Measurements from ENCODE around the gene ZWILCH. TPM values are rescaled to one million over a fixed set of nuclear protein-coding genes. Genes with fewer than 3 reads are reported as not detected.

The ZWILCH gene
- polyA plus RNA-seq, 1 of the 3 experiments (the other 2 are of a cell fraction) = 8.2 TPM

DNA sequence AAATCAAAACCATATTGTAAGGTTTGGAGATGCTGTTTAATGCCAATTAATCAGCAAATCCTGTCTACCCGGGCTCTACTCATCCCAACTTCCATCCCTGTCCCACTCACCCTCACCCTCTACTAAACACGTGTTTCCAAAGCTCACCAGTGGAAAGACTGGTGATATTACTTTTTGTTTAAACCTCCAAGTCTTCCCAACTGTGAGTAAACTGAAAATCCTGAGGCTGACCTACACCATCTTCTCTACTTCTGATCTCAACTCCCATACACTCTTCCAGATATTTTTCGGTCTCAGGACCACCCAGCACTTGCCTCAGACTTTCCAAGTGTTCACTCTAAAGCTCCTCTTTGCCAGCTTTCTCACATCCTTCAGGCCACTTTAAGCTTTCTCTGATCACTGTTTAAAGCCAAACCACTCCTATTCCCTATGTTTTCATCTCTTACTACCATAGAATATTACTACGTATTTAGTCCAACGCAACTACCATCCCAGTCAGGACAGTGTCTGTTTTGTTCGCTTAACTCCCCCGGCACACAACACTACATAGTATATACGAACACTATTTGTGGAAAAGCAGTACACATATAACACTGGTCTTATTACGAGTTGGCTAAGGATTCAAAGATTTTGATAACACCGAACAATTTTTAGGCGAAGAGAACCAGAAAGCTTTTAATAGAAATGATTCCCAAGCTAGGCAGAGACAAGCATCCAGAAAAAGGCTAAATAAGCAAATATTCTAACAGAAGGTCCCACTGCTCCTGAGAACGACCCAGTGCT is 1.2 kb upstream of the ZWILCH start:
- Histone ChIP-seq H3K79me2 (ENCODE audit: insufficient read depth) (peaks cover 82% of the 10 kb centered on the region), H2AFZ (ENCODE audit: low read depth) (no peak overlapping the region), H3K27ac (ENCODE audit: low read depth in 2 of 2, low read length in 1 of 2) (peak overlapping the region; percentile 96 to 98), H3K9ac (peak overlapping the region; percentile 96), H3K4me2 (peak overlapping the region; percentile 75), H3K9me2 (no peaks in the 10 kb centered on the region), H3F3A (replicated peaks; ENCODE audit: insufficient read depth) (peaks cover 41% of the 10 kb centered on the region), H4K20me1 (ENCODE audit: insufficient read depth) (peaks cover 51% of the 10 kb centered on the region), H3K27me3 (ENCODE audit: insufficient read depth) (no peaks in the 10 kb centered on the region), H3K36me3 (replicated peaks in 1 of 2; ENCODE audit: control insufficient read depth in 1 of 2, insufficient read depth in 2 of 2, low read length in 1 of 2) (peaks cover 44 to 53% of the 10 kb centered on the region in 2 experiments), H3K4me3 (ENCODE audit: low read depth in 2 of 2, low read length in 1 of 2) (peak overlapping the region; percentile 79 to 98), H3K4me1 (ENCODE audit: control insufficient read depth in 1 of 2, insufficient read depth in 2 of 2, low read depth in 1 of 2, low read length in 1 of 2) (peaks cover 9 to 11% of the 10 kb centered on the region in 2 experiments; a peak in 3 of 4 replicates), H3K9me3 (no peaks in the 10 kb centered on the region)
- TF ChIP-seq RXRA (IDR thresholded peaks at IDR 0.05; ENCODE audit: borderline replicate concordance, low read depth) = no peak
- peak; percentile 85 for TF ChIP-seq MXI1 (IDR thresholded peaks at IDR 0.05; ENCODE audit: low read depth, low read length)
- no peak for DNase-seq
- under 1% methylated on average over 12 of the region's 12 CpGs for WGBS (ENCODE audit: low lambda C conversion rate)
- ChIA-PET CTCF (interaction anchor here (0.6 to 1.3 kb wide), 2 partner anchors 118 to 893 kb away, joined by 3 read pairs; partner anchors contain the start of gene INTS14), POLR2A (interaction anchor here (0.6 kb wide), 1 partner anchor 343 kb away, joined by 3 read pairs; no protein-coding TSS in a partner anchor)

DNA sequence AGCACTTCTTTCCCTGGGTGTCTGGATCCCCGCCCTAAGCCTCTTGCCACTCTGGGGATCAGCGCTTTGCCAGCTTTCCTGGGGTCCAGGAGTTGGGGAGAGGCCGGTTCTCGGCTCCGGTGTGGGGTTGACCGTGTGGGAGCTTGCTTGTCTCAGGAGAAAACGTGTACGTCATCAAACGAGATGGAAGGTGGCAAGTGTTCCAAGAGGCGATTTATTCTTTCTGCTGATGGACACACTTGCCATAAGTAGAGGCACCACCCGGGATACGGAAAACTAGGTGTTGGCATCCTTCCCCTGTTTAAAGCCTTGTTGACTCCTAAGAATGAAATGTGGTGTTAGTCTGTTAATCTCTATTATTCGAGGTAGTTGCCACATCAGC is 295 bp downstream of the ZWILCH start:
- Histone ChIP-seq H3K9me2 (no peaks in the 10 kb centered on the region), H3K9me3 (no peaks in the 10 kb centered on the region), H3K9ac (peak overlapping the region; percentile 96), H3K4me1 (ENCODE audit: control insufficient read depth in 1 of 2, insufficient read depth in 2 of 2, low read depth in 1 of 2, low read length in 1 of 2) (peaks cover 9 to 11% of the 10 kb centered on the region in 2 experiments; a peak in 3 of 4 replicates), H4K20me1 (ENCODE audit: insufficient read depth) (peaks cover 38% of the 10 kb centered on the region), H3F3A (replicated peaks; ENCODE audit: insufficient read depth) (peaks cover 26% of the 10 kb centered on the region), H3K36me3 (replicated peaks in 1 of 2; ENCODE audit: control insufficient read depth in 1 of 2, insufficient read depth in 2 of 2, low read length in 1 of 2) (peaks cover 33 to 43% of the 10 kb centered on the region in 2 experiments), H3K4me3 (ENCODE audit: low read depth in 2 of 2, low read length in 1 of 2) (peak overlapping the region; percentile 79 to 98), H2AFZ (ENCODE audit: low read depth) (peak overlapping the region; percentile 93), H3K4me2 (peak overlapping the region; percentile 75), H3K79me2 (ENCODE audit: insufficient read depth) (peaks cover 88% of the 10 kb centered on the region), H3K27ac (ENCODE audit: low read depth in 2 of 2, low read length in 1 of 2) (peak overlapping the region; percentile 96 to 98), H3K27me3 (ENCODE audit: insufficient read depth) (no peaks in the 10 kb centered on the region)
- peak; percentile 11; the same call in 1 of the 2 replicates for TF ChIP-seq MXI1 (IDR thresholded peaks at IDR 0.05; ENCODE audit: low read depth, low read length)
- TF ChIP-seq NFIC (IDR thresholded peaks at IDR 0.05; ENCODE audit: borderline replicate concordance) = no peak
- DNase-seq = no peak
- ChIA-PET CTCF (interaction anchor here (1.0 to 2.6 kb wide), 6 partner anchors 8 to 119 kb away, joined by 3 to 14 read pairs (median 4); partner anchors contain the start of genes MAP2K1 and SNAPC5), POLR2A (interaction anchor here (0.6 to 0.8 kb wide), 2 partner anchors 94 to 1327 kb away, joined by 3 read pairs; no protein-coding TSS in a partner anchor)
- WGBS (ENCODE audit: low lambda C conversion rate) = 3% methylated on average over 13 of the region's 13 CpGs

- ChIA-PET CTCF (interaction anchor here (0.7 to 2.6 kb wide), 7 partner anchors 9 to 119 kb away, joined by 3 to 14 read pairs (median 4); partner anchors contain the start of genes MAP2K1 and SNAPC5), POLR2A (no interaction called here)
- Histone ChIP-seq H3K9ac (peak overlapping the region; percentile 96), H3F3A (replicated peaks; ENCODE audit: insufficient read depth) (peaks cover 22% of the 10 kb centered on the region), H3K27me3 (ENCODE audit: insufficient read depth) (no peaks in the 10 kb centered on the region), H3K36me3 (replicated peaks in 1 of 2; ENCODE audit: control insufficient read depth in 1 of 2, insufficient read depth in 2 of 2, low read length in 1 of 2) (peaks cover 29 to 39% of the 10 kb centered on the region in 2 experiments), H3K4me3 (ENCODE audit: low read depth in 2 of 2, low read length in 1 of 2) (peak overlapping the region; percentile 79 to 98), H3K27ac (ENCODE audit: low read depth in 2 of 2, low read length in 1 of 2) (peak overlapping the region; percentile 96 to 98; a peak in 2 of 4 replicates), H3K4me1 (ENCODE audit: control insufficient read depth in 1 of 2, insufficient read depth in 2 of 2, low read depth in 1 of 2, low read length in 1 of 2) (peaks cover 9 to 11% of the 10 kb centered on the region in 2 experiments; a peak in 3 of 4 replicates), H3K9me3 (no peaks in the 10 kb centered on the region), H4K20me1 (ENCODE audit: insufficient read depth) (peaks cover 34% of the 10 kb centered on the region), H2AFZ (ENCODE audit: low read depth) (peak overlapping the region; percentile 93), H3K4me2 (peak overlapping the region; percentile 75), H3K9me2 (no peaks in the 10 kb centered on the region), H3K79me2 (ENCODE audit: insufficient read depth) (peaks cover 84% of the 10 kb centered on the region)
- peak; percentile 24 for DNase-seq
- TF ChIP-seq EP300 (IDR thresholded peaks at IDR 0.05; ENCODE audit: borderline replicate concordance in 1 of 2, low read depth in 1 of 2, low read length in 1 of 2) (no peak), YY1 (IDR thresholded peaks at IDR 0.05; ENCODE audit: low read depth) (no peak), NFIC (IDR thresholded peaks at IDR 0.05; ENCODE audit: borderline replicate concordance) (no peak), MEF2A (IDR thresholded peaks at IDR 0.05; ENCODE audit: borderline replicate concordance, low read depth) (no peak), TEAD4 (IDR thresholded peaks at IDR 0.05; ENCODE audit: borderline replicate concordance, insufficient read depth) (no peak), GATA2 (CRISPR knock-in tag; IDR thresholded peaks at IDR 0.05) (no peak), SIN3A (IDR thresholded peaks at IDR 0.05; ENCODE audit: borderline replicate concordance, low read depth, low read length) (no peak), TAF1 (IDR thresholded peaks at IDR 0.05; ENCODE audit: borderline replicate concordance, low read depth, low read length) (no peak), RCOR1 (IDR thresholded peaks at IDR 0.05; ENCODE audit: low read length) (no peak), RFX5 (IDR thresholded peaks at IDR 0.05; ENCODE audit: low read length) (no peak)
- TF ChIP-seq, protein P1, sequence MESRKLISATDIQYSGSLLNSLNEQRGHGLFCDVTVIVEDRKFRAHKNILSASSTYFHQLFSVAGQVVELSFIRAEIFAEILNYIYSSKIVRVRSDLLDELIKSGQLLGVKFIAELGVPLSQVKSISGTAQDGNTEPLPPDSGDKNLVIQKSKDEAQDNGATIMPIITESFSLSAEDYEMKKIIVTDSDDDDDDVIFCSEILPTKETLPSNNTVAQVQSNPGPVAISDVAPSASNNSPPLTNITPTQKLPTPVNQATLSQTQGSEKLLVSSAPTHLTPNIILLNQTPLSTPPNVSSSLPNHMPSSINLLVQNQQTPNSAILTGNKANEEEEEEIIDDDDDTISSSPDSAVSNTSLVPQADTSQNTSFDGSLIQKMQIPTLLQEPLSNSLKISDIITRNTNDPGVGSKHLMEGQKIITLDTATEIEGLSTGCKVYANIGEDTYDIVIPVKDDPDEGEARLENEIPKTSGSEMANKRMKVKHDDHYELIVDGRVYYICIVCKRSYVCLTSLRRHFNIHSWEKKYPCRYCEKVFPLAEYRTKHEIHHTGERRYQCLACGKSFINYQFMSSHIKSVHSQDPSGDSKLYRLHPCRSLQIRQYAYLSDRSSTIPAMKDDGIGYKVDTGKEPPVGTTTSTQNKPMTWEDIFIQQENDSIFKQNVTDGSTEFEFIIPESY (IDR thresholded peaks at IDR 0.05; ENCODE audit: borderline replicate concordance, low read depth) = no peak
- TF ChIP-seq, protein P2, sequence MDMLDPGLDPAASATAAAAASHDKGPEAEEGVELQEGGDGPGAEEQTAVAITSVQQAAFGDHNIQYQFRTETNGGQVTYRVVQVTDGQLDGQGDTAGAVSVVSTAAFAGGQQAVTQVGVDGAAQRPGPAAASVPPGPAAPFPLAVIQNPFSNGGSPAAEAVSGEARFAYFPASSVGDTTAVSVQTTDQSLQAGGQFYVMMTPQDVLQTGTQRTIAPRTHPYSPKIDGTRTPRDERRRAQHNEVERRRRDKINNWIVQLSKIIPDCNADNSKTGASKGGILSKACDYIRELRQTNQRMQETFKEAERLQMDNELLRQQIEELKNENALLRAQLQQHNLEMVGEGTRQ (IDR thresholded peaks at IDR 0.05; ENCODE audit: borderline replicate concordance, low read depth, low read length) = no peak
- WGBS (ENCODE audit: low lambda C conversion rate) = 23% methylated on average over 4 of the region's 4 CpGs
Observed at GRCh38 chr15:66505818-66506217, 692 bp downstream of the ZWILCH start.
